GM19025 (cell line): ENCODE results near the gene ITGA11.

ENCODE experiments used
- ATAC-seq: cut with Tn5 transposase; IDR thresholded peaks from one replicate; pipeline ENCODE4 v1.9.1; 2021; ENCODE audit warnings: mild to moderate bottlenecking, low read depth, moderate library complexity; ENCODE audit not compliant: unreplicated experiment

ITGA11 gene

GRCh38 chr15:68252925-68253534, 178.9 kb downstream of the ITGA11 start:
- ATAC-seq, result no peak

GRCh38 chr15:68249058-68249713, 182.8 kb downstream of the ITGA11 start:
- ATAC-seq, result no peak
